ENCODE results near the gene WTAP.
"Not testable (repeated sequence)": the region's sequence is repeated elsewhere in the genome, so short reads cannot be mapped to it uniquely, and the experiment has no call there.

Gene WTAP

DNA sequence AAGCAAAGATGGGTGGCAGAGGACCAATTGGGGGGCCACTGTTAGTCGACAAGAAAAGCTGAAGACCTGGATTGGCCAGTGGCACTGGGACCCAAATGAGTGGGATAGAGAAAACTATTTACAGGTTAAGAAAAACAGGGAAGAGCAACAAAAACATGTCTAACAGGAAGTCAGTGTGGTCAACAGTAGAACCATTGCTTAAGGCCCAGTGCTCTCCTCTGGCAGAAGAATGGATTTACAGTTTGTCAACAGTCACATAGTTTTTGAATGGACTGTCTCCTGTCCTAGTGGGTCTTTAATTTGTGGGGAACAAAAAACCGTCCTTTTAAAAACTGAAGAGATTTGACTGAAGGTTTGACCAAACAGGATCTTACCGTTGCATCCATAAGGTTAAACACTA, 12.1 kb upstream of the WTAP start:
- no peak for TF ChIP-seq ZNF274 (IDR thresholded peaks at IDR 0.05; ENCODE audit: low read depth, low read length)
- no peak overlapping the region for H3K4me3 ChIP-seq (ENCODE audit: low read length)

DNA sequence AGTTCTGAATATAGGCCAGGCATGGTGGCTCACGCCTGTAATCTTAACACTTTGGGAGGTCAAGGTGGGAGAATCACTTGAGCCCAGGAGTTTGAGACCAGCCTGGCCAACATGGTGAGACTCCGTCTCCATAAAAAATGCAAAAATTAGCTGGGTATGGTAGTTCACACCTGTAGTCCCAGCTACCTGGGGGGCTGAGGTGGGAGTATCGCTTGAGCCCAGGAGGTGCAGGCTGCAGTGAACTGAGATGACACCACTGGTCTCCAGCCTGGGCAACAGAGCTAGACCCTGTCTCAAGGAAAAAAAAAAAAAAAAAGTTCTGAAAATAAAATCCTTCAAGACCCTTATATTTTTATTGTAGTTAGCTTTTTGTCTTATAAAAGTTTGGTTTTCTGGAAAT, 11.7 kb upstream of the WTAP start:
- TF ChIP-seq ZNF274 (IDR thresholded peaks at IDR 0.05; ENCODE audit: low read depth, low read length), result no peak
- H3K4me3 ChIP-seq (ENCODE audit: low read length), result no peak overlapping the region

DNA sequence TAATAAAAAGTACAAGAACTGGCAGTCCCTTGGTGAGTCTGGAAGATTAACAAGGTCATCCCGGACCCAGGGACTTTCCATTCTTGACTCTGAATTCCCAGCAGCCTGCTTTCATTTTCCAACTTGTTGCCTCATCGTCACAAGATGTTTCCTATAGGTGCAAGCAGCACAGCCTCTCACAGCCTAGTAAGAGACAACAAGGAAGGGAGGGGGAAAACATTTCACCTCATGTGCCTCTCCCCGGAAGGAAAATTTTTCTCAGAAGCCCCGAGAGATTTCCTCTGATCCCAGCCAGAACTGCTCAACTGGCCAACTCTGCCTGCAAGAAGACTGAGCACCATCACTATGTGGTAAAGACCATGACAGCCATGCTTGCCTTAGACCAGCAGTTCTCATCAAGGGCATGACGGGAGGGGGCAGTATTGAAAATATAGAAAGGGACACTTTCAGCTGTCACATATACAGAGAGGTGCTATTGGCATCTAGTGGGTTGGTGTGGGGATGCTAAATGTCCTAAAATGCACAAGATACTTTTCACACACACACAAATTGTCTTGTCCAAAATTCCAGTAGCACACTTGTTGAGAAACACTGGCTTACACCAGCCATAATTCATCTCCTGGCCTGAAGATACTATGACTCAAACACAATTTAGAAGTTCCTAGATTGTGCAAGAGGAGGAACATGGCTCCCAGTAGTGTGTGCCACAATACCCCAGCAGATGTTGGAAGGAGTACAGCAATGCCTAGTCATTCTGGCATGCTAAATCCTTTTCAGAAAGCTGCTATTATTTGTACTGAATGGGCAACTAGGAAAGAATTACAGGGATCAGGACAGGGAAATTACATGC, 10.8 kb upstream of the WTAP start:
- H3K4me3 ChIP-seq (ENCODE audit: low read length), result no peak overlapping the region
- TF ChIP-seq ZNF274 (IDR thresholded peaks at IDR 0.05; ENCODE audit: low read depth, low read length), result no peak

DNA sequence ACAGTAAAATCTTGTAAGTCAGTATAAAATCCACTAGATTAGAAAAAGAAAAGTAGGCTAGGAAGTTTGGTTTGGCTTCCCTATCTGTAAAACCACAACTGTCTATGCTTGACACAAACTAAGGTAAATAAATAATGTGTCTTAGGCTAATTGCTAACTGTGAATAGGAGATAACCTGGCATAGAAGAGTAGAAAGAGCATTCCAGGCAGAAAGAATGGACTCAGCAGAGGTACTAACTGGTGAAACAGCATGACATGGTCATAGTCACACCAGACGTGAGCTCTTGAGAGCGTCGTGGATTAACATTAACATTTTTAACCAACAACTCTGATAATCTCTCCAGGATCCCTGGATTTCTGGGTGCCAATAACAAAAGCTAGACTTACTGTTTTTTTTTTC, 8.7 kb upstream of the WTAP start:
- H3K4me3 ChIP-seq (ENCODE audit: low read length), result no peak overlapping the region
- no peak for TF ChIP-seq ZNF274 (IDR thresholded peaks at IDR 0.05; ENCODE audit: low read depth, low read length)

DNA sequence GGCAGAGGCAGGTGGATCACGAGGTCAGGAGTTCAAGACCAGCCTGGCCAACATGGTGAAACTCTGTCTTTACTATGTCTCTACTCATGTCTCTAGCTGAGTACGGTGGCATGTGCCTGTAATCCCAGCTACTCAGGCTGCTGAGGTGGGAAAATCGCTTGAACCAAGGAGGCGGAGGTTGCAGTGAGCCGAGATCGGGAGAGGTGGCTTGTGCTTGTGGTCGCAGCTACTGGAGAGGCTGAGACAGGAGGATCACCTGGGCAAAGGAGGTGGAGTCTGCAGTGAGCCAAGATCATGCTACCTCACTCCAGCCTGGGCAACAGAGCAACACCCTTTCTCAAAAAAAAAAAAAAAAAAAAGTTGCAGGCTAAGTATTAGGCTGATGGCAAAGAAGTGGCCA, 8.0 kb upstream of the WTAP start:
- no peak overlapping the region for H3K4me3 ChIP-seq (ENCODE audit: low read length)
- TF ChIP-seq ZNF274 (IDR thresholded peaks at IDR 0.05; ENCODE audit: low read depth, low read length), result no peak

DNA sequence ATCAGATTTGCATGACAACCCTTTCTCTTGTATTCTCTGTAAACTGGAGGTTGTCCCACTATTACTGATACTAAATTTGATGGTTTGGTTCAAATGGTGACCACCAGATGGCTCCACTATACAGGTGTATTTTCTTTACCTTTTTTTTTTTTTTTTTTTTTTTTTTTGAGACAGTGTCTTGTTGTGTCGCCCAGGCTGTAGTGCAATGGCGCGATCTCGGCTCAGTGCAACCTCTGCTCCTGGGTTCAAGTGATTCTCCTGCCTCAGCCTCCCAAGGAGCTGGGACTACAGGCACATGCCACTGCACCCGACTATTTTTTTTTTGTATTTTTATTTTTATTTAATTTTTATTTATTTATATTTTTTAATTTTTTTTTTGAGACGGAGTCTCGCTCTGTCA, 6.6 kb upstream of the WTAP start:
- H3K4me3 ChIP-seq (ENCODE audit: low read length), result no peak overlapping the region
- TF ChIP-seq ZNF274 (IDR thresholded peaks at IDR 0.05; ENCODE audit: low read depth, low read length), result no peak

DNA sequence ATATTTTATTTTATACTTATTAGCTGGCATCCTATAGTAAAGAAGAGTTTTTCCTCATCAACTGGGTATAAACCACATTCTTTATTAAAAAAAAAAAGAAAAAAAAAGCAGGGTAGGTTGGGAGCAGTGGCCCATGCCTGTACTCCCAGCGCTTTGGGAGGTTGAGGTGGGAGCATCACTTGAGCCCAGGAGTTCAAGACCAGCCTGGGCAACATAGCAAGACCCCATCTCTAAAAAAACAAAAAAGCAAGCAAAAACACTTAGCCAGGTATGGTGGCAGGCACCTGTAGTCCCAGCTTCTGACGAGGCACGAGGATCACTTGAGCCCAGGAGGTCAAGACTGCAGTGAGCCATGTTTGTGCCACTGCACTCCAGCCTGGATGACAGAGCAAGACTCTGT, 5.3 kb upstream of the WTAP start:
- not testable (repeated sequence) for H3K4me3 ChIP-seq (ENCODE audit: low read length)

DNA sequence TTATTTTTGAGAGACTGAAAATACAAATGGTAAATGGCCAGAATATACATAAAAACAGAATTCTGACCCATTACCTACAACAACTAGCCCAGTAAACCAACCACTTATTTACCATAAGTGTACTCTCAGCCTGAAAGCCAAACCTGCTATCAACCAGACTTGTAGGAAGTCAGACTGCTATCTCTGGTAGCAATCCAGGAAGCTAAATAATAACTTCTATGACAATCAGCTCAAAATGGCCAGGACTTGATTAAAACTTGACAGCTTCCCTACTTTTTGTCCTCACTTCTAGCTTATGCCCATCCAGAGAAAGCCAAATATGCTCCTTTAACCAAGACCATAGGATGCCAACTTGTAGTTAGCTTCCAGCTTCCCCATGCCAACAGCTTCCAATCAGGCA, 4.7 kb upstream of the WTAP start:
- no peak for TF ChIP-seq ZNF274 (IDR thresholded peaks at IDR 0.05; ENCODE audit: low read depth, low read length)
- H3K4me3 ChIP-seq (ENCODE audit: low read length), result no peak overlapping the region

DNA sequence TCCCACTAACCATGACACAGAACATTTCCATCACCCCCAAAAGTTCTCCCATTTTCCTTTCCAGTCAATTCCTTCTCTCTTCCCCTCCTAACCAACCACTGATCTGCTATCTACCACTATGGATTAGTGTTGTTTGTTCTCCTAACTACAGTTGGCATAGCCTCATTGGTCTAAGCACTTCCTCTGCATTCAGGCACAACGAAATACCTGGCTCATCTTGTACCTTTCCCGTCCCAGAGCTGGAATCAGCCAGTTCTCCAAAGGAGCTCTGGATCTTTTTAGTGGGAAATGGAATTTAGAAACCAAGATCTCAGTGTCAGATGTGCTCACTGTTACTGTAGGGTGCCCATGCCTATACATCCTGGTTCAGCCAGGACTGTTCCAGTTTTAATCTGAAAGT, 4.0 kb upstream of the WTAP start:
- H3K4me3 ChIP-seq (ENCODE audit: low read length), result no peak overlapping the region
- no peak for TF ChIP-seq ZNF274 (IDR thresholded peaks at IDR 0.05; ENCODE audit: low read depth, low read length)

DNA sequence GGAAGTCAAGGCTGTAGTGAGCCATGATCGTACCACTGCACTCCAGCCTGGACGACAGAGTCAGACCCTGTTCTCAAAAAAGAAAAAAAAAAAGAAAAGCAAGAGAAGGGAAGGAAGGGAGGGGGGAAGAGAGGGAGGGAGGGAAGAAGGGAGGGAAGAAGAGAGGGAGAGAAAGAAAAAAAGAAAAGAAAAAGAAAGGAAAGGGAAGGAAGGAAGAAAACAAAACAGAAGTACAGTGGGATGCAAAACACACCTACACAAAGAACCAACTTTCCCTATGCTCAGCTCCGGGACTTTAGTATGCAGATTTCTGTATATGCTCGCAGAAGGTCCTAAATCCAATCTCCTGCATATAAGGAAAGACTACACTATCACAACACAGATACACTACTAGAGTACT, 2.5 kb upstream of the WTAP start:
- H3K4me3 ChIP-seq (ENCODE audit: low read length), result no peak overlapping the region
- TF ChIP-seq ZNF274 (IDR thresholded peaks at IDR 0.05; ENCODE audit: low read depth, low read length), result no peak

DNA sequence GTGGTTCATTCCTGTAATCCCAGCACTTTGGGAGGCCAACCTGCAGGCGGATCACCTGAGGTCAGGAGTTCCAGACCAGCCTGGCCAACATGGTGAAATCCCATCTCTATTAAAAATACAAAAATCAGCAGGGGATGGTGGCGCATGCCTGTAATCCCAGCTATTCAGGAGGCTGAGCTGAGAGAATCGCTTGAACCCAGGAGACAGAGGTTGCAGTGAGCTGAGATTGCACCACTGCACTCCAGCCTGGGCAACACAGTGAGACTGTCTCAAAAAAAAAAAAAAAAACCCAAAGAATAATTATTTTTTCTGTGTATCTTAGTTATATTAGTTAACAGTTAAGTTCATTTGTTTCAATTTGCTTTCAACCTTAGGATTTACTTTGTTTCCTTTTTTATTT, 2.1 kb upstream of the WTAP start:
- H3K4me3 ChIP-seq (ENCODE audit: low read length), result not testable (repeated sequence)

DNA sequence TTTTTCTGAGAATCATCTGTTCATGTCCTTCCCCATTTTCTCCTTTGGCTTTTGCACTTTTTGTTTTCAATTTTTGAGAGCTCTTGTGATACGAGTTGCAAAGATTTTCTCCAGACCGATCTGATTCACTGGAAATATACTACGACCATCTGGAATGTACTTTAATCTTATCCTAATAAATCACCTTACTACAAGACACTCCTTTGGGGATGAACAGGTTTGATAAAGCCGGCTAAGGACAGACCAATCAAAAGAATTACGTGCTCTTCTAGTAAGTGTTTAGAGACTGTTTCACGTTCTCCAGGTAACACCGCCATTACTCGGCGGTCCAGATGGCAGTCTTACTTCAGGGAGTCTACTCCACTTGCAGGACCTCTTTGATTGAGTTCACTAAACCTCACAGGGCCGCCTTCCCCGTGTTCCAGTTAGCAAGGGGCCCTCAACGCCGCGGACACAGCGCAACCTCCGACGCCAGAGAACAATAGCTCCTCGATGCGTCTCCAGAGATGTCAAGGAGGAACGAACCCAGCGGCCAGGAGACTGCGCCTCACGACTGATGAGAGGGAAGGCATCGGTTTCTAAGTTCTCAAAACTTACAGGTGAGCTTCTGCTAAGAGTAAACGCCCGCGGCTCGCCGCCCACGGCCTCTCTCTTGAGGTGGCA, 920 bp upstream of the WTAP start:
- TF ChIP-seq ZNF274 (IDR thresholded peaks at IDR 0.05; ENCODE audit: low read depth, low read length), result no peak
- peak overlapping the region; percentile 66 for H3K4me3 ChIP-seq (ENCODE audit: low read length)

DNA sequence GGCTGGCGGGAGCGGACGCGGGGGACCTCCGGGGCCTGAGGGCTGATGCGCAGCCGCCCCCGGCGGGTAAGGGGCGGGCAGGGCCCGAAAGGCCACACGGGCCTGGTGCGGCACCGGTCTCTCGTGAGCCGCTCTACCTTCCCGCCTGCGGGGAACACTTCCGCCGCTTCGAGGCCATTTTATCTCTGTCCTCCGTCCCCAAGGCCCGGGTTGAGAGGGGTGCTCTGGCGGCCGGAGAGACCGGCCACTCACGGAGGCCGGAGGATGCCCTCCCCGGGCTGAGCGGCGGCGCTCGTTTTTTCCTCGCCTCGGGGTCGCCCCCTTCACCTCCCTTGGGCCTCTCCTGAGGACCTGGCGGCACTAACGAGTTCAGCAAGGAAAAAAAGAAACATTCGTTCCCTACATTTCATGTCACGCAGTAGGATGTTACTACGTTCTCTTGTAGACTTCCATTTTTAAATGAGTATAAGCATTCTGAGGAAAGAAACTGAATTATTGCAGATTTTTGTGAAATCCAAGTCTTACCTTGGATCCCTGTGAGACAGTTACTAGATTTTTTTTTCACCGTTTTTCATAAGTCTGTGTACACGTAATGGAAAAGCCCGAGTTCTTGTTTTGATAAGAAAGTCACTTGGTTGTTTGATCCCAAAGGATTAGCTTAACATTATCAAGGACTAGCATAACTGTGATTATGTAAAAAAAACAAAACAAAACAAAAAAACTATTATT, 575 bp downstream of the WTAP start:
- no peak for TF ChIP-seq ZNF274 (IDR thresholded peaks at IDR 0.05; ENCODE audit: low read depth, low read length)
- H3K4me3 ChIP-seq (ENCODE audit: low read length), result peak overlapping the region; percentile 88

DNA sequence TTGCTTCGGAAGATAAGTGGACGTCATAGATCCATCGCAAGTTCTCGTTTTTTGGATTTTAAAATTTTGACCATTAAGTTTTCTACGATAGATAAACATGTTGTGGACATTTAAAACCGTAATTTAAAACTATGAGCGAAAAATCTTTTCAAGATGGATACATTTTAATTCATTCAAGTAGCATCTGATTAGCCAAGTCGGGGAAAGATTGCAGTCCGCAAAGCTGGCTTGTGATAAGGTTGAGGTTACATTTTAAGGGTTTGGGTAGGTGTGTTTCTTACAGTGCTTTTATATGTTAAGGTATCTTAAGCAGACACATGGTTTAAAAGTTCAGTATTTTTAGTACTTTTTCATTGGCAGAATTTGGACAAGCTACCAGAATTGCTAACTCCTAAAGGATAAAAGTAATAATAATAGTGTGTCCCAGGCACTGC, 1.2 kb downstream of the WTAP start:
- TF ChIP-seq ZNF274 (IDR thresholded peaks at IDR 0.05; ENCODE audit: low read depth, low read length), result no peak
- H3K4me3 ChIP-seq (ENCODE audit: low read length), result peak overlapping the region; percentile 88; the same call in 1 of the 2 replicates
